GM19193 (cell line): Measurements from ENCODE around the gene KCNQ1.

Experiments used
- POLR2A ChIP-seq: IDR thresholded peaks from 4 replicates; pipeline ENCODE4 v1.6.1; 2011; ENCODE audit not compliant: insufficient read depth, insufficient read length; ENCODE audit errors: extremely low read depth

Gene KCNQ1

DNA sequence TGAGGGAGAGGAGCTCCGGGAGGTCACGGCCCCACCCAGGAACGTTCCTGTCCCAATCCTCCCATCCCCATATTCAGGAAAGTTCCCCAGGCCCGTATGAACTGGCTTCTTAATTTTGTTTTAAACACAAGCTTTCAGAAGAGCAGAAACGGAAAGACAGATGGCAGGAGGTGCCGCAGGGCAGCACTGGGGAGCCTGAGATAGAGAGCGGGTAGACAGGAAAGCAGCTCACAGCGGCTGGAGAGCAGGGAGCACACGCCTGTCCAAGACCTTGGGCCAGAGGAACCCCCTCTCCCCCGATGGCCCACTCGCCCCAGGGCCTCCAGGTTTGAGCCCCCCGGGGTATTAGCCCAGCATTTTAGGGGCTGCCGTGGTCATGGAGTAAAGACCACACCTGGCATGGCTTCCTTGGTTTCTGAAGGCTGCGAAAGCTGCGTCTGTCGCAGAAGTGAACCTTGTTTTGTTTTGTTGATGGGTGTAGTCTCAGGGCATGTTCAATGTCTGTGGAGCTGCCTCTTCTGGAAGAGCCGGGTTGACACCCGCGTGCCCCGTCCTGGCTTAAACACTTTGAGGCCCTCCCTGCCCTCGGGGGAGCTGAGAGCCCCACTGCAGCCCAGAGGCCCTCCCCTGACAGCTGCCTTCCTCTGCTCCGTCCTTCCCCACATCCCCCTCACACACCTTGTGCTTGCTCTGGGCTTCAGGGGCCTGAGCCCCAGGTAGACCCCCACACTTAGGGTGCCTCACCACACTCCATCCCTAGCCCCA is 272.9 kb downstream of the KCNQ1 start:
- TF ChIP-seq POLR2A = no peak

DNA sequence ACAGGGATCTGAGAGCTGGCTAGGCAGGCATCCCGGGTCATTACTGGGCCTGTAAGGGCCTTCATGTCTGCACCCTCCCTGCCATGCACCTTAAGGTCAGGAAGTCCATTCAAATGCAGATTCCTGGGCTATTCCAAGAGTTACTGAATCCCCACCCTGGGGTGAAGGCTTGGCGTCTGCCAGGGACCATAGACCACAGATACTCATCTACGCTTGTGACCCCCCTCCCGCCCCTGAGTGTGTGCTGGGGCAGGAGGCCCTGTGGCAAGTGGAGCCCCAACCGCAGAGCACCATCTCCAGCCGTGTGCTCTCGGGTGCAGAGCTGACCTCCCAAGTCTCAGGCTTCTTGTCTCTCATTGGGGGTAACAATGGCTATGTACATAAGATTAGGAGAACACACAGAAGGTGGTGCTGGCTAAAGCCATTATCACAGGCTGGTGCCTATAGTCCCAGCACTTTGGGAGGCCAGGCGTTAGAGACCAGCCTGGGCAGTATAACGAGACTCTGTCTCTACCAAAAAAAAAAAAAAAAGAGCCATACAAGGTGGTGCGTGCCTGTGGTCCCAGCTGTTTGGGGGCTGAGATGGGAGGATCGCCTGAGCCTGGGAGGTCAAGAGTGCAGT is 274.1 kb downstream of the KCNQ1 start:
- TF ChIP-seq POLR2A = no peak

DNA sequence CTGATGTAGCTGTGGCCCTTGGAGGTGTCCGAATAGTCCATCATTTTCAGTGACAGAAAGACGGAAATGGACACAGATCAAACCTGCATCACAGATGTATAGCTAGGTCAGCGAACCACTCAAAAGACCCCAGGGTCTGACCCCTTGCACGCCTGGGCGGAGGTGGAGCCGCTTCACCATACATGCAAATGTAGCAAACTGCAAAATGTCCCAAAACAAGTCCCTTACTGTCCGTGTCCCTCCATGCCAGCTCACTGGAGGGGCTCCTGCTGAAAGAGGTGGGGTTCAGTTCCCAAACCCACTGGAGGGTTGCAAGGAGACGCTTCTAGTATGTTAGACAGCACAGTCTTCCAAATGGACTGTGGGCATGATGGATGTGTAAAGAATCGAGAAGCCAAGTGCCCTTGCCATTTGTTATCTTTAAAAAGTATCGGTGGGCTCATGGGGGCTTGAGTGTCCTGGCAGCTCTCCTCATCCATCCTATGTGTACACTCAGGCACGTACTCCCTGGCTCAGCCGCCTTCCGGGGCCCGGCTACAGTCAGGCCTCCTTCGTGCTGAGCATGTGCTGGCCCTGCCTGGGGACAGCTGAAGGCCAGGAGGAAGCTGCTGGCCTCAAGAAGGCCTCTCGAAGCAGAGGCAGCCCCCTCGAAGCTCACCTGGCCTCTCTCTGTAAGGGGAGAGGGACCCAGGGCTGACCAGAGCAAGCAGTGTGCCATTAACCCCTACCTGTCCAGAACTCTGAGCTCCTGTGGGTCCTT is 275.2 kb downstream of the KCNQ1 start:
- no peak for TF ChIP-seq POLR2A

DNA sequence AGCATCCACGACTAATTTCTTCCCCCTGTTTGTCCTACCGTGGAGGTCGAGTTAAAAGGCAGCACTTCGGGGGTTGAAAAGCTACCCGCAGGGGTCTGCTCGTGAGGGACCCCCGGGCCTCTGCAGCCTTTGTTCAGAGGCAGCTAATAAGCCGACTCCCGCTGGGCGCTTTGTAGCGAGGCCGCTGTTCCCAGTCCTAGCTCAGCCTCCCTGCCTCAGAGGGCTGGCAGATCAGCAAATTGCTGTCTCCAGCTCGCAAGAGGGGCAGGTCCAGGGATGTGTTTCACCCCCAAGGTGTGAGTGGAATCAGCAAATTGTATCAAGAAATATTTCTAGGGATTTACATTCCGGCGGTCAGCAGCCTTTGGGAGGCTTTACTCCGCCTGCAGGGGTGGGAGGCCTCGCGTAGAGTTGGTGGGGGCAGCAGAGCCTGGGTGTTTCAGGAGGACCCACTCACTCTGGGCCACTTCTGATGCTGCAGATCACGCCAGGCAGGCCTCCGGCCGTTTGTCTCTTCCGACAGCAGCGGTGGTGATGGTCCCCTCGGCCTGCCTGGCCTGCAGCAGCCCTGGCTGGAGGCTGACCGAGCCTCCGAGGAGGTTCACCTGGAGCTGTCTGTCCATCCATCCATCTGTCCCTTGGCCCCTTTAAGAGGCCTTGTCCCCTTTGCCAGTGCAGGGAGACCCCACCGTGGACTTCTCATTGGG is 276.6 kb downstream of the KCNQ1 start:
- no peak for TF ChIP-seq POLR2A

DNA sequence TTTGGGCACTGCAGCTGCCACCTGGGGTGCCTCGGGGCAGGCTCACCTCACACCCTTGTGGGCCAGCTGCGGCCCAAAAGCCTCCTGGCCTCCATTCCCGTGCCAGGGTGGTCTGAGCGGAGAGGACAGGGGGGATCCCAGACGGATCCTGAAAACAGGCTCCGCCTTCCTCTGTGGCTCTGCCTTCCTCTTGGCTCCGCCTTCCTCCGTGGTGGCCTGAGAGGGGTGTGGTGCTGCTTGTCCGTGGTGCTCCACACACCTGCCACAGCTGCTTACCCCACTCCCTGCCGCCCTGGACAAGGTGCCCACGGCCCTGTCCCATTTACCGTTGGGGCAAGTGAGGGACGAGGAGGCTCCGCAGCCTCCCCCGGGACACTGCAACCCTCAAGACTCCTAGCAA is 278.1 kb downstream of the KCNQ1 start:
- TF ChIP-seq POLR2A = no peak

DNA sequence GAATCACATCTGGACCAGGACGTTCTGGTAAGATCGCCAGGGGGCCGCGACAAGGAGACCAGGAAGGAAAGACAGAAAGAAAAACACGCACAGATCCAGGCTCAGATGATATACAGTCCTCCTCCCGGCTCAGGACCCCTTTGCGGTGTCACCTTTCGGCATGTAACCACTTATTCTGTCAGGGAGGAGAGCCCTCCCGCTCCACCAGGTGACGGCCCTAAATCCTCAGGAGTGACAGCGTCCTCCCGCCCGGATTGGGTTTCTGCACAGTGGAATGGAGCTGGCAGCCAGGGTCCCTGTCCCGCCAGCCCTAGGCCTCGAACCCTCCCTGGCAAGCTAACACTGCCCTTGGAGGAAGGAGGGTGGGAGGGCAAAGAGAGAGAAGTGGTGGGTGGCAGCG is 279.3 kb downstream of the KCNQ1 start:
- no peak for TF ChIP-seq POLR2A

DNA sequence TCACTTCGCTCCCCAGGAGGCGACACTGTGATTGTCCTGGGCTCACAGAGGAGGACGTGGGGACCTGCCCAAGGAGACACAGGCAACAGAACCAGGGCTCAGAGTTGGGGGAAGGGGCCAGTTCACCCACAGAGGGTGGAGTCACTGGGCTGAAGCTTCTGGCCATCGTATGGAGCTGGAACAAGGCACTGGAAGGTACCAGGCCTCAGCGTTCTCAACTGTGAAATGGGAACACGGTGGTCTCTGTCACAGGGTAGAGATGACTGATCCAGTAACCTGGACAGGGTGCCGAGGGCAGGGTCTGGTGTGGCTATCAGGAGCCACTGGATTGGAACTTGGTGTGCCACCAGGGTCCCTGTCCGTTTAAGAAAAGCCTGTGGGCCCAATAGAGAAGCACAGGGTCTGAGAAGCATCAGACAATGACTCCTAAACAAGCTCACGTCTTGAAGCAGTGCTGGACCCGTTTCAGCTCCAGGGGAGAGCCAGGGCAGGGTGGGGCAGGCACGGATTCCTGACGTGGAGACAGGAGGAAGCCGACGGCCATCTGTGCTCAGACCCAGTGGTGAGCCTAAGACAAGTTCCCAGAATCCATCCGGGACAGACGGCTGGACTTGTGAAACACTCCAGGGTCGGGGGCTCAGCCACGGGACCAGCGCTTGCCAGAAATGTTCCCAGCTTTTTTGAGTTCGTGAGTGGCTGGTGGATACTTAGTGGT is 280.0 kb downstream of the KCNQ1 start:
- no peak for TF ChIP-seq POLR2A

DNA sequence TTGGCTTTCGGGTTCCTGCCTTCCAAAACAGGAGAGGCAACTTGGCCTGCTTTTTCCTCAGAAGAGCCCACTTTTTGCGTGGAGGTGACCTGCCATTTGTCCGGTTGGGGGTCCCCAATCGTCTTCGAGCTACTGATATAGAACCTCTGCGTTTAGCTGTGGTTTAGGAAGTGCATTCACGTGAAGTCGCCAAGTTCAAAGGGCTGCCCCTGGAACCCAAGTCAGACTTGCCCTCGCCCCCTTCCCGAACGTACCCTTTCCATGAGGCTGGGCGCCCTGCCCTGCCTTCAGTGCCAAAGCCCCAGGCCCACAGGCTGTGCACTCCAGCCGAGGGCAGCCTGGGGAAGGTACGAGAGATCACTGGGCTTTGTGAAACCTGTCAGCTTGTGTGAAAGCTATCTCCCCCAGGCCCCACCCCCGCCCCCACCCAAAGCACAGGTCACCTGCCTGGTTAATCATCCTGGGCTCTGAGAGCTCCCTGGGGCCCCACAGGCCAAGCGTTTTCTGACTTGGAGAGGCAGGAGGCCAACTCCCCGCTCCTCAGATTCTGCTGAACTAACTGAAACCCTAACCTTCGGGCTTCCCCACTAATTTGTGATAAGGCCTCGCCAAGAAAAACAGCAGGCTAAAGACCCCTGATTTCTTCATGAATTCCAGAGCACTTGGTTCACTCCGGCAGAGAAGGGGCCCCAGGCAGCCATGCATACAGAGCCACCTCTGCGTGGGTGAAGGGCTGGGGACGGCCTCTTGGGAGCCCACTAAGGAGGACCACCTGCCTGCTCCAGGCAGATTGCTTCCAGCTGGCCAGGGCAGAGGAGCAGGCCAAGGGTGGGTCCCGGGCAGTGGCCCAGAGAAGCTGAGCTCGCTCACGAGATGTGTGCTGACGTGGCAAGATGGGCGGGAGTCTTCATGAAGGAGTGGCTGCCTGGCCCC is 280.8 kb downstream of the KCNQ1 start:
- TF ChIP-seq POLR2A = no peak

DNA sequence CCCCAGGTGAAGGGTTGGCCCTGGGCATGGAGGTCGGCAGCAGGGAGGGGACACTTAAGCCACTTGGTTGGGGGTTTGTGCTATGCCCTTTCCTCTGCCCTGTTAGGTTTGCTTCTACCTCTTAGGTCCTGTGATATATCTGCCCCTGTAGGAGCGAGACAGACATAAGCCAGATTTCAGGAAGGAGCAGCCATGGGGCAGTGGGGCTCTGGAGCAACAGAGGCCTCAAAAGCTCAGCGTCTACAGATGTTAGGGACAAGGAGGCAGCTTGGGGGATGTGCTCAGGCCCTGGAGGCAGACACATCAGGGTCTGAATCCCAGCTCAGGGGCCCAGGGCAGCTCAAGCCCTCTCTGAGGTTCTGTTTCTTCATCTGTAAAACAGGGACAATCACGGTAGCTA is 282.2 kb downstream of the KCNQ1 start:
- TF ChIP-seq POLR2A = no peak

DNA sequence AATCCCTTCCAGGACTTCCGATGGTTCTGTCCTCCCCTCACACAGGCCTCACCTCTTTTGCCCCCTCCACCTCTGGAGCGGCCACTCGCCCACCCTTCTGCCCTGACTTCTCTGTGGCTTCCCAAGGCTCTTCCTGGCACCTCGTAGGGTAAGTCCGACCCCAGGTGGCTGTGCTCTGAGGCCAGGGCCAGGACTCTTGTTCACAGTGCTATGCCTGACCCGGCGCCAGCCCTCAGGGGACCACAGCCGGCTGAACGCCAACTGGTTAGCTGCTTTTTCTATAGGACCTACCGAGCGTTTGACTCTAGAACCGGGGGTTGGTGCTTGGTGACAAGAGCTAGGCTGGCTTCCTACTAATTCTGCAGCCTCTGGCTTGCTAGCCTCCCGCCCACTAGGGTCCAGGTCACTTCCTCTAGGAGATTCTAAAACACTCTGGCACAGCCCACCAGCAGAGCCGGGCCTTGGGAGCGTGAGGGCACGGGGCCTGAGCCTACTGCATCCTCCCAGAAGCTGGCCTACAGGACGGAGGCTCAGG is 283.4 kb downstream of the KCNQ1 start:
- no peak for TF ChIP-seq POLR2A

DNA sequence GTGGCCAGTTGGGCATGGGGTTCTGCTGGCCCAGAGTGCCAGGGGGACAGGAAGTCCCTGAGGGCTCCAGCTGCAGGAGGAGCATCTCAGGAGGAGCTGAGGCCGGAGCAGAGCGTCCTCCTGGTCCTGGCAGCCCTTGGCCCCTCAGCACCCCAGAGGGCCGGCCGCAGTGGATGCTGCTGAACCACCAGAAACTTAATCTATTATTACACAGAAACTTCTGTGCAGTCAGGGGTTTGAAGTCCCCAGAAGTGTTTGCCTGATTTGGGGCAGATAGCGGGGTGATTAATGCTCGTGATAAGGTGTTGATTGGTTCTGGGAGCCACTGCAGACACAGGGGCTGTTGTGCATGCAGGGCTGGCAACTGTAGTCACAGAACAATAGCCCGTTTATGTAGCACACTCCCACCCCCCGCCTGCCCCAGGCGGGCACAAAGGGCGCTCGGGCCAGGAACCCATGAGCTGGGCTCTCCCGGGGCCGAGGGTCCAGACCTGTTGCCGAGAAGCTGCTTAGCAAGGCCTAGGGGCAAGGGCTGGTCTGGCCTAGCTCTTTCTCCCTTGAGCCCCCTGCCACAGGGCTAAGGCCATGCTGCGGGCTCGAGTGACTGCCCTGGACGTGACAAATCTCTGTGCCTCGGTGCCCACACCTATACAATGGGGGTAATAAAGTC is 284.0 kb downstream of the KCNQ1 start:
- TF ChIP-seq POLR2A = no peak

DNA sequence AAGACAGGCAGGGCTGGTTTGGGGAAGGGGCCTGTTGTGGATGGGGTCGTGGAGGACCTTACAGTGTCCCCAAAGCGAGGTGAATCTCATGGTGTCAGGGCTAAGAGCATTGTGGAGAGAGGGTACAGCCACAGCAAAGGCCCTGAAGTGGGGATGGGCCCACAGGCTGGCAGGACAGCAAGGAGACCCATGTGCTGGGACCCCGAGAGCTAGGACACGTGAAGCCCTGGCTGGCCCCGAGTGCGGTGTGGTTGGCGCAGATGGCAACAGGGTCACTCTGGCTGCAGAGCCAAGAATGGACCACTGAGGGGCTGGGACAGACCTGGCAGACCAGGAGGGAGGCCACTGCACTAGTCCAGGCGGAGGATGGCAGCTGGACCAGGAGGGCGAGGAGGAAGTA is 285.0 kb downstream of the KCNQ1 start:
- no peak for TF ChIP-seq POLR2A
